NT2/D1 (cell line): ENCODE results near the gene GLIS1.

Experiments used
- DNase-seq: peaks from one replicate; pipeline ENCODE4 v3.0.0-alpha.2; 2011; ENCODE audit warnings: low read depth, low spot score
- H3K27me3 ChIP-seq: 2 replicates; pipeline ENCODE4 v1.6.0; 2011; ENCODE audit warnings: mild to moderate bottlenecking; ENCODE audit not compliant: insufficient read length, insufficient read depth
- H3K36me3 ChIP-seq: 2 replicates; pipeline ENCODE4 v1.6.1; 2011; ENCODE audit warnings: mild to moderate bottlenecking, low read length, mixed read lengths; ENCODE audit not compliant: insufficient read depth, insufficient read length
- H3K4me1 ChIP-seq: 2 replicates; pipeline ENCODE4 v1.5.1; 2011; ENCODE audit not compliant: insufficient read depth, insufficient read length
- H3K4me3 ChIP-seq: 2 replicates; pipeline ENCODE4 v1.5.1; 2011; ENCODE audit warnings: low read depth; ENCODE audit not compliant: insufficient read length
- H3K9ac ChIP-seq: 2 replicates; pipeline ENCODE4 v1.6.0; 2011; ENCODE audit warnings: low read depth; ENCODE audit not compliant: insufficient read length
- H3K9me3 ChIP-seq: 2 replicates; pipeline ENCODE4 v1.5.1; 2011; ENCODE audit warnings: mild to moderate bottlenecking, low read length; ENCODE audit not compliant: insufficient read depth
- SUZ12 ChIP-seq: IDR thresholded peaks from 2 replicates; pipeline ENCODE4 v1.6.1; 2011; ENCODE audit not compliant: insufficient read length, insufficient read depth; ENCODE audit errors: extremely low read depth
- YY1 ChIP-seq: IDR thresholded peaks from 2 replicates; pipeline ENCODE4 v1.6.1; 2011; ENCODE audit not compliant: insufficient read length, insufficient read depth
- ZNF274 ChIP-seq: IDR thresholded peaks from 2 replicates; pipeline ENCODE4 v1.6.1; 2011; ENCODE audit warnings: mild to moderate bottlenecking, low read depth, low read length

The GLIS1 gene

DNA sequence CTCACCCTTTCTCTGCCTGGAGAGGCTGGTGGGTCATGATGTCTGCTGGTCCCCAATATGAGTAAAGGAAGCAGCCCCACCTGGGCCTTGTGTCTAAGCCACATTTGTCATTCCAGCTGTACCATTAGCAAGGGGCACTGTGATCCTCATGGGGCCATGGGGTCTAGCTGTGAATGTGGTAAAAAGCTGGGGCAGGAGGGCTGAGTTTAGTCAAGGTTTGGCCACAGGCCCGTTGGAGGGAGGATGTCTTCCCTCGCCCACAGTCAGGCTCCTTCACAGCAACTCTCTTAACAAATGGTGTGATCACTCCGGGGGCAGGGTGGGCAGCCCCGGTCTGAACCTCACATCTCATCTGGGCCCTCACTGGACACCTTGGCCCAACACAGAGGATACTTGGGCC is 164.3 kb downstream of the GLIS1 start:
- Histone ChIP-seq H3K9ac (no peak overlapping the region), H3K36me3 (no peaks in the 10 kb centered on the region), H3K4me3 (no peak overlapping the region), H3K4me1 (peaks cover 36% of the 10 kb centered on the region), H3K9me3 (no peaks in the 10 kb centered on the region), H3K27me3 (no peaks in the 10 kb centered on the region)
- no peak for DNase-seq
- no peak for TF ChIP-seq SUZ12
- TF ChIP-seq YY1, result no peak
- TF ChIP-seq ZNF274, result no peak

DNA sequence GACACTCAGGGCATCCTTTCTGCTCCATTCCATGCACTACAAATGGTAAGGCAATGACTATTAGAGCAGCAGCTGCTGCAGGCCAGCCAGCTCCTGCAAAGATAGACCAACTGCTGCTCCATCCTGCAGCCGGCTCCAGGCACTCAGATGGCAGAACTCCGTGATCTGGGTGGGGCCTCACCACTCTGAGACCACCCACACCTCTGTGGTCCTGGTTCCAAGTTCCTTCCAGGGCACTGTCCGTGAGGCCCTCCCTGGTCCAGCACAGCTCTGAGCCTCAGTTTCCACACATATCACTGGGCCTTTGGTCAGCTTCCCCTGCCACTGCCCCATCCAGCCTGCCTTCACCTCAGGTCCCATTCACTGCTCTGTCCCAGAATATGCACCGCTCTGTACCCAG is 165.0 kb downstream of the GLIS1 start:
- H3K9me3 ChIP-seq, result peaks cover 5% of the 10 kb centered on the region; the same call in 1 of the 2 replicates
- no peaks in the 10 kb centered on the region for H3K27me3 ChIP-seq
- H3K4me3 ChIP-seq, result no peak overlapping the region
- peaks cover 36% of the 10 kb centered on the region for H3K4me1 ChIP-seq
- no peaks in the 10 kb centered on the region for H3K36me3 ChIP-seq
- TF ChIP-seq SUZ12, result no peak
- TF ChIP-seq YY1, result no peak
- no peak for TF ChIP-seq ZNF274
- DNase-seq, result no peak
- H3K9ac ChIP-seq, result no peak overlapping the region

DNA sequence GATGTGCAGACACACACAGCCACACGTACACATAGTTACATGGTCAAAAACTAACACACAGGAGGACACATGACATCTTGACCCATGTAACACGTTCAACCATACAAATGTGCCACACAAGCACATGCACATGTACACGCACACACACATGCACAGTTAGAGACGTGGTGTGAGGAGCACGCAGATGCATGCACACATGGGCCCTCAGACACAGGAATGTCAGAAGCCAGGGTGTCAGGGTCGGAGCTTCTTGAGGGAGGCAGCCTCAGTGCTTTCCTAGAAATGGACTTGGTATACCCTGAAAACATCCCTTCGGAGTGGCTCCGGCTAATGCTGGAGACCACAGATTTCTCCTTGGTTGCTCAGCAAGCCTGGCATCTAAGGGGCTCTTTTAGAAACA is 165.4 kb downstream of the GLIS1 start:
- Histone ChIP-seq H3K4me3 (no peak overlapping the region), H3K36me3 (no peaks in the 10 kb centered on the region), H3K27me3 (no peaks in the 10 kb centered on the region), H3K9ac (no peak overlapping the region), H3K4me1 (peaks cover 36% of the 10 kb centered on the region), H3K9me3 (peaks cover 9% of the 10 kb centered on the region)
- no peak for DNase-seq
- TF ChIP-seq ZNF274, result no peak
- no peak for TF ChIP-seq YY1
- no peak for TF ChIP-seq SUZ12

DNA sequence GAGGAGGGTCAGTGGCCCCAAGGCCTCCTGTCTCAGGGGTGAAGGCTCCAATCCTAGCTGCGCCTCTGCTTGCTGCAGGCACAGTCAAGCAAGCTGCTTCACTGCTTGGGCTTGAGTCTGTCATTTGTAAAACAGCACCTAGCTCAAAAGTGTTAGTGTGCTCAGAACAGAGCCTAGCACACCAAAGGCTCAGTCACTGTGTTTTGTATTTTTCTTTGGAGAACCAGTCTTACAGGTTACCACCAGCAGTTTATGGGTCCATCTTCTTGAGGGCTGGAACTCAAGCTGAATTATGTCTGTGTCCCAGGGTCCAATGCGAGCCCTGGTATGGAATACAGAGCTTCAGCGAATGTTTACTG is 166.2 kb downstream of the GLIS1 start:
- DNase-seq, result no peak
- H3K4me3 ChIP-seq, result no peak overlapping the region
- no peaks in the 10 kb centered on the region for H3K27me3 ChIP-seq
- H3K9me3 ChIP-seq, result peaks cover 16% of the 10 kb centered on the region
- no peak for TF ChIP-seq SUZ12
- no peak for TF ChIP-seq ZNF274
- no peak for TF ChIP-seq YY1
- no peak overlapping the region for H3K9ac ChIP-seq
- H3K36me3 ChIP-seq, result no peaks in the 10 kb centered on the region
- peaks cover 35% of the 10 kb centered on the region for H3K4me1 ChIP-seq

DNA sequence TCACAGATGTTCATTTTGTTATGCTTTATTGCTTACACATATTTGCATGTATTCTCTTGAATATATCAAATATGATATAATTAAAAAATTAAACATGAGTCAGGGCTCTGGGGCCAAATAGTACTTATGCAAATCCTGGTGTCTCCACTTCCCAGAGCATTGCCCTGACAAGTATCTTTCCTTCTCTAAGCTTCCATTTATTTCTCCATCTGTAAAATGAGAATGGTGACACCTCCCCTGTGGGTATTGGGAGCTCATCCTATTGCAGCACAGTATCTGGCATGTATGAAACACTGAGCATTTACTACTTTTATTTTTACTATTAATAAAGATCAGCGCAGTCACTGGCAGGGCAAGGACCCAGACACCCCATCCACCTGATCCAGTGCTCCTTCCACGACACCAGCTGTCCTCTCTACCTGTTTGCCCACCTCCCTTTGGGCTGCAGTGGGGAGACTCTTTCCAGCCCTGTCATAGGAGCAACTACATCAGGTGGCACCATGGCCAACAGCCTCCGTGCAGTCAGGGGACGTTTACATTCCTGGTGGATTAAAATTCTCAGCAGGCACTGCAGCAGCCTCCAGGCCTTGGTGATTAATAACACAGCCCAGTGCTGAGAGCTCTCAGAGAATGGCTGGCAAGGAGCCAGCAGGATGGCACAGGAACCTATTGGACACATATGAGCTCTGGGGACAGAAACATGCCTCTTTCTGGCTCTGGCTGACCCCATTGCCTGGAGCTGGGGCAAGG is 166.7 kb downstream of the GLIS1 start:
- Histone ChIP-seq H3K36me3 (no peaks in the 10 kb centered on the region), H3K27me3 (no peaks in the 10 kb centered on the region), H3K9me3 (peaks cover 22% of the 10 kb centered on the region), H3K4me1 (peaks cover 29% of the 10 kb centered on the region), H3K4me3 (no peak overlapping the region), H3K9ac (no peak overlapping the region)
- TF ChIP-seq ZNF274 (no peak), YY1 (no peak), SUZ12 (no peak)
- no peak for DNase-seq

DNA sequence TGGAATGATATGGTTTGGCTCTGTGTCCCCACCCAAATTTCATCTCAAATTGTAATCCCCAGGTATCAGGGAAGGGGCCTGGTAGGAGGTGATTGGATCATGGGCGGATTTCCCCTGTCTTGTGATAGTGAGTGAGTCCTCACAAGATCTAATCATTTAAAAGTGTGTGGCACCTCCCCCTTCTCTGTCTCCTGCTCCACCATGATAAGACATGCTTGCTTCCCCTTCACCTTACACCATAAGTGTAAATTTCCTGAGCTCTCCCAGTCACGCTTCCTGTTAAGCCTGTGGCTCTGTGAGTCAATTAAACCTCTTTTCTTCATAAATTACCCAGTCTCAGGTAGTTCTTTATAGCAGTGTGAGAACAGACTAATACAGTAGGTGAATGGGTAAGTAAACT is 170.4 kb downstream of the GLIS1 start:
- no peaks in the 10 kb centered on the region for H3K36me3 ChIP-seq
- no peak overlapping the region for H3K9ac ChIP-seq
- no peak for TF ChIP-seq SUZ12
- no peak for TF ChIP-seq ZNF274
- no peak for TF ChIP-seq YY1
- H3K27me3 ChIP-seq, result no peaks in the 10 kb centered on the region
- H3K4me3 ChIP-seq, result no peak overlapping the region
- DNase-seq, result no peak
- H3K4me1 ChIP-seq, result peaks cover 9% of the 10 kb centered on the region
- peaks cover 28% of the 10 kb centered on the region for H3K9me3 ChIP-seq

DNA sequence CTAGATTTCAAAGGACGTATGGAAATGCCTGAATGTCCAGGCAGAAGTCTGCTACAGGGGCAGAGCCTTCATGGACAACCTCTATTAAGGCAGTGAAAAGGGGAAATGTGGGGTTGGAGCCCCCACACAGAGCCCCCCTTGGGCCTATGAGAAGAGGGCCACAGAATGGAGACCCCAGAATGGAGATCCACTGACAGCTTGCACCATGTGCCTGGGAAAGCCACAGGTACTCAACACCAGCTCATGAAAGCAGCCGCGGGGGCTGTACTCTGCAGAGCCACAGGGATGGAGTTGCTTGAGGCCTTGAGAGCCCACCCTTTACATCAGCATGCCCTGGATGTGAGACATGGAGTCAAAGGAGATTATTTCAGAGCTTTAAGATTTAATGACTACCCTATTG is 171.1 kb downstream of the GLIS1 start:
- Histone ChIP-seq H3K9ac (no peak overlapping the region), H3K27me3 (no peaks in the 10 kb centered on the region), H3K9me3 (peaks cover 28% of the 10 kb centered on the region), H3K4me1 (peaks cover 6% of the 10 kb centered on the region), H3K4me3 (no peak overlapping the region), H3K36me3 (no peaks in the 10 kb centered on the region)
- no peak for DNase-seq
- no peak for TF ChIP-seq ZNF274
- TF ChIP-seq SUZ12, result no peak
- no peak for TF ChIP-seq YY1
